GM10248 (cell line): Measurements from ENCODE around the gene FAP.

Experiments used
- CTCF ChIA-PET: fragments of 300-600 bp; sonication (Branson Sonifier 250); formaldehyde crosslinking; extraction: SDS; loops from one replicate; lab custom pipeline; 2021; ENCODE audit warnings: antibody characterized with exemption; lab: Yijun Ruan, JAX
- POLR2A ChIA-PET: fragments of 350-650 bp; sonication (Branson Sonifier 250); formaldehyde crosslinking; extraction: SDS; loops from one replicate; lab custom pipeline; 2020; ENCODE audit warnings: antibody characterized with exemption; lab: Yijun Ruan, JAX
- DNase-seq: peaks from one replicate; pipeline ENCODE4 v3.0.0; 2012; ENCODE audit errors: extremely low spot score
- CTCF ChIP-seq: IDR thresholded peaks from 2 replicates; pipeline ENCODE4 v1.5.1; 2012; ENCODE audit warnings: mild to moderate bottlenecking, low read depth; ENCODE audit errors: extremely low read depth, missing control alignments, control extremely low read depth

FAP gene

GRCh38 chr2:162267496-162267895 is 24.3 kb upstream of the FAP start:
- ChIA-PET POLR2A (no interaction called here), CTCF (no interaction called here)
- no peak for DNase-seq
- no peak for TF ChIP-seq CTCF

GRCh38 chr2:162266460-162266760 is 23.2 kb upstream of the FAP start:
- ChIA-PET POLR2A (no interaction called here), CTCF (no interaction called here)
- no peak for TF ChIP-seq CTCF
- no peak for DNase-seq

GRCh38 chr2:162265666-162266459 is 22.6 kb upstream of the FAP start:
- POLR2A ChIA-PET: no interaction called here
- no peak for TF ChIP-seq CTCF
- CTCF ChIA-PET: no interaction called here

GRCh38 chr2:162261032-162261945 is 18.0 kb upstream of the FAP start:
- peak; percentile 9 for DNase-seq
- TF ChIP-seq CTCF: no peak
- POLR2A ChIA-PET: no interaction called here
- CTCF ChIA-PET: interaction anchor here (1.0 to 3.2 kb wide), 5 partner anchors 11 to 90 kb away, joined by 3 to 15 read pairs (median 4); no protein-coding TSS in a partner anchor

More at GRCh38 chr2:162265666-162266459, 22.6 kb upstream of the FAP start:
- no peak for DNase-seq

- POLR2A ChIA-PET: no interaction called here
- DNase-seq: no peak
- CTCF ChIA-PET: interaction anchor here (1.1 to 2.0 kb wide), 5 partner anchors 17 to 39 kb away, joined by 3 to 7 read pairs (median 4); no protein-coding TSS in a partner anchor
- TF ChIP-seq CTCF: no peak
Observed at GRCh38 chr2:162258686-162259085, 15.4 kb upstream of the FAP start.

GRCh38 chr2:162258169-162258568 is 14.9 kb upstream of the FAP start:
- no peak for TF ChIP-seq CTCF
- CTCF ChIA-PET: interaction anchor here (1.1 to 2.0 kb wide), 5 partner anchors 16 to 40 kb away, joined by 3 to 7 read pairs (median 4); no protein-coding TSS in a partner anchor

More at GRCh38 chr2:162258169-162258568, 14.9 kb upstream of the FAP start:
- no peak for DNase-seq
- POLR2A ChIA-PET: no interaction called here
